ENCODE measurements around the gene SHISA8. TPM values are rescaled to one million over a fixed set of nuclear protein-coding genes. Genes with fewer than 3 reads are reported as not detected.

SHISA8 gene
- total and polyA plus RNA-seq, 4 donors = not detected

- 95% methylated on average over 4 of the region's 4 CpGs for WGBS
- DNase-seq (ENCODE audit: low spot score) = no peak
Measured at GRCh38 chr22:41935015-41935351, 20.1 kb upstream of the SHISA8 start.

DNA sequence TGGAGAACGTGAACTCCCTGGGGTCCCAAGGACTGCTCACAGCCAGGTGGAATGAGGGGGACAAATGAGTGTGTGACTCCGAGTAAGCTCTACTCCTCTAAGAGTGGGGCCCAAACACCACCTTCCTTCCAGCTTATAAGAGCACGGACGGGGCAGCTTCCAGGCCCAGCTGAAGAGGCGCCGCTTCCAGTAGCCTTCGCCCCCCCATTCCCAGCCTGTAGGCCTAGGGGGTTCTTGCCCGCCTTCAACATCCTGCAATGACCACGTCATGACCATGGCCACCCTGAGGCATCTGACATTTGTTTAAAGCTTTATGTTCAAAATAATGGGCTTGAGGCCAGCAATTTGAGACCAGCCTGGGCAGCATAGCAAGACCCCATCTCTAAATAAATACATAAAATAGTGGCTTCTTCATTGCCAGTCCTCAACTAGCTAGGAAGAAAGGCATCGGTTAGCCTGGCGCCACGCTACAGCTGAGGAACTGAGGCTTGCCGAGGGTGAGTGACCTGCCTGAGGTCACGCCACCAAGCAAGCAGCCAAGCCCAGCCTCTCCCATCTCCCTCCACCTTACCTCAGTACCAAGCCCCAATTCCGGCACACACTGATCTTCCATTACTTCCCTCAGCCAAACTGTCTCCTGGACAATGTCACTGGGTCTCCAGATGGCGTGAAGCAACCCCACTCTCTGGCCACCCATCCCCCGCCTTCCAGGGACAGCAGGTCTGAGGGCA, 19.6 kb upstream of the SHISA8 start:
- TF ChIP-seq YY1 (IDR thresholded peaks at IDR 0.05) = no peak
- WGBS = 96% methylated on average over 17 of the region's 17 CpGs
- H3K27me3 ChIP-seq (ENCODE audit: control insufficient read depth in 4 of 4, insufficient read depth in 4 of 4, low read length in 3 of 4) = no peaks in the 10 kb centered on the region
- no peak overlapping the region for H3K4me3 ChIP-seq (ENCODE audit: low read depth in 1 of 3, low read length in 3 of 3)
- no peak overlapping the region for H3K9ac ChIP-seq (ENCODE audit: low read depth in 1 of 2, low read length in 2 of 2)
- H3K4me1 ChIP-seq (ENCODE audit: control insufficient read depth in 4 of 4, insufficient read depth in 4 of 4, low read length in 3 of 4) = no peaks in the 10 kb centered on the region
- DNase-seq (ENCODE audit: low spot score) = no peak
- H3K27ac ChIP-seq (ENCODE audit: low read depth in 1 of 2, low read length in 2 of 2) = no peak overlapping the region
- no peaks in the 10 kb centered on the region for H3K36me3 ChIP-seq (ENCODE audit: control insufficient read depth in 4 of 4, insufficient read depth in 3 of 4, low read depth in 1 of 4, low read length in 3 of 4)
- H3K9me3 ChIP-seq (ENCODE audit: control insufficient read depth in 4 of 4, low read length in 3 of 4) = no peaks in the 10 kb centered on the region

More at GRCh38 chr22:41935015-41935351, 20.1 kb upstream of the SHISA8 start:
- TF ChIP-seq ATF3 (IDR thresholded peaks at IDR 0.05) = no peak
- TF ChIP-seq TAF1 (conservative IDR thresholded peaks at IDR 0.05) = no peak
- TF ChIP-seq HNF4G (IDR thresholded peaks at IDR 0.05) = no peak
- no peak for TF ChIP-seq GABPA (IDR thresholded peaks at IDR 0.05 in 1 of 2, conservative IDR thresholded peaks at IDR 0.05 in 1 of 2)
- no peak for TF ChIP-seq JUND (IDR thresholded peaks at IDR 0.05)
- TF ChIP-seq HNF4A (conservative IDR thresholded peaks at IDR 0.05) = no peak
- TF ChIP-seq YY1 (IDR thresholded peaks at IDR 0.05) = no peak
- no peak for TF ChIP-seq SP1 (IDR thresholded peaks at IDR 0.05)
- no peak for TF ChIP-seq MAX (IDR thresholded peaks at IDR 0.05)
- no peak for TF ChIP-seq RXRA (IDR thresholded peaks at IDR 0.05)
- TF ChIP-seq, protein P1, sequence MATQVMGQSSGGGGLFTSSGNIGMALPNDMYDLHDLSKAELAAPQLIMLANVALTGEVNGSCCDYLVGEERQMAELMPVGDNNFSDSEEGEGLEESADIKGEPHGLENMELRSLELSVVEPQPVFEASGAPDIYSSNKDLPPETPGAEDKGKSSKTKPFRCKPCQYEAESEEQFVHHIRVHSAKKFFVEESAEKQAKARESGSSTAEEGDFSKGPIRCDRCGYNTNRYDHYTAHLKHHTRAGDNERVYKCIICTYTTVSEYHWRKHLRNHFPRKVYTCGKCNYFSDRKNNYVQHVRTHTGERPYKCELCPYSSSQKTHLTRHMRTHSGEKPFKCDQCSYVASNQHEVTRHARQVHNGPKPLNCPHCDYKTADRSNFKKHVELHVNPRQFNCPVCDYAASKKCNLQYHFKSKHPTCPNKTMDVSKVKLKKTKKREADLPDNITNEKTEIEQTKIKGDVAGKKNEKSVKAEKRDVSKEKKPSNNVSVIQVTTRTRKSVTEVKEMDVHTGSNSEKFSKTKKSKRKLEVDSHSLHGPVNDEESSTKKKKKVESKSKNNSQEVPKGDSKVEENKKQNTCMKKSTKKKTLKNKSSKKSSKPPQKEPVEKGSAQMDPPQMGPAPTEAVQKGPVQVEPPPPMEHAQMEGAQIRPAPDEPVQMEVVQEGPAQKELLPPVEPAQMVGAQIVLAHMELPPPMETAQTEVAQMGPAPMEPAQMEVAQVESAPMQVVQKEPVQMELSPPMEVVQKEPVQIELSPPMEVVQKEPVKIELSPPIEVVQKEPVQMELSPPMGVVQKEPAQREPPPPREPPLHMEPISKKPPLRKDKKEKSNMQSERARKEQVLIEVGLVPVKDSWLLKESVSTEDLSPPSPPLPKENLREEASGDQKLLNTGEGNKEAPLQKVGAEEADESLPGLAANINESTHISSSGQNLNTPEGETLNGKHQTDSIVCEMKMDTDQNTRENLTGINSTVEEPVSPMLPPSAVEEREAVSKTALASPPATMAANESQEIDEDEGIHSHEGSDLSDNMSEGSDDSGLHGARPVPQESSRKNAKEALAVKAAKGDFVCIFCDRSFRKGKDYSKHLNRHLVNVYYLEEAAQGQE (IDR thresholded peaks at IDR 0.05) = no peak
- TF ChIP-seq EGR1 (IDR thresholded peaks at IDR 0.05; ENCODE audit: low read depth in 2 of 2) = no peak
- TF ChIP-seq FOXA2 (IDR thresholded peaks at IDR 0.05) = no peak
- no peak for TF ChIP-seq RAD21 (IDR thresholded peaks at IDR 0.05)
- no peak for TF ChIP-seq NR2F2 (IDR thresholded peaks at IDR 0.05)
- no peak for TF ChIP-seq FOXA1 (IDR thresholded peaks at IDR 0.05)
- H3K36me3 ChIP-seq (ENCODE audit: control insufficient read depth in 4 of 4, insufficient read depth in 3 of 4, low read depth in 1 of 4, low read length in 3 of 4) = no peaks in the 10 kb centered on the region
- H3K4me1 ChIP-seq (ENCODE audit: control insufficient read depth in 4 of 4, insufficient read depth in 4 of 4, low read length in 3 of 4) = no peaks in the 10 kb centered on the region
- no peaks in the 10 kb centered on the region for H3K27me3 ChIP-seq (ENCODE audit: control insufficient read depth in 4 of 4, insufficient read depth in 4 of 4, low read length in 3 of 4)
- H3K9me3 ChIP-seq (ENCODE audit: control insufficient read depth in 4 of 4, low read length in 3 of 4) = no peaks in the 10 kb centered on the region
- no peak overlapping the region for H3K9ac ChIP-seq (ENCODE audit: low read depth in 1 of 2, low read length in 2 of 2)
- H3K4me3 ChIP-seq (ENCODE audit: low read depth in 1 of 3, low read length in 3 of 3) = no peak overlapping the region
- no peak overlapping the region for H3K27ac ChIP-seq (ENCODE audit: low read depth in 1 of 2, low read length in 2 of 2)
